Effector CD8-positive, alpha-beta T cell (primary cell): ENCODE results near the gene ISCA1.

Source experiments
- DNase-seq: peaks from one replicate; lab custom pipeline; 2025; lab: John Stamatoyannopoulos, UW

Gene ISCA1

DNA sequence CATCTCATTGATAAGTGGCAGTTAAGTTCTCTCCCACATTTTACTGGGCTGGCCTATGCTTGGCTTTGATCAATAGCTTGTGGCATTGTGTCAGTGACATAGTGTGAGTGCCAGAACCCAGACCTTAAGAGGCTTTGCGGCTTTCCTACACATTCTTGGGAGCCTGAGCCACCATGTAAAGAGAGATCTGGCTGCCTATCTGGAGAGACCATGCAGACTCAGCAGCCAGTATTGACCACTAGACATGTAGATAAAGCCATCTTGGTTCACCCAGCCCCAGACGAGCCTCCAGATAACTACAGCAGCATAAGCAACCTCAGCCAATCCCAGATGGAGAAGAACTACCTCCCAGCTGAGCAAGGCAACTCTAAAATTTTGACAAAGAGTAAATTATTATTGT is 51.5 kb downstream of the ISCA1 start:
- DNase-seq: no peak

DNA sequence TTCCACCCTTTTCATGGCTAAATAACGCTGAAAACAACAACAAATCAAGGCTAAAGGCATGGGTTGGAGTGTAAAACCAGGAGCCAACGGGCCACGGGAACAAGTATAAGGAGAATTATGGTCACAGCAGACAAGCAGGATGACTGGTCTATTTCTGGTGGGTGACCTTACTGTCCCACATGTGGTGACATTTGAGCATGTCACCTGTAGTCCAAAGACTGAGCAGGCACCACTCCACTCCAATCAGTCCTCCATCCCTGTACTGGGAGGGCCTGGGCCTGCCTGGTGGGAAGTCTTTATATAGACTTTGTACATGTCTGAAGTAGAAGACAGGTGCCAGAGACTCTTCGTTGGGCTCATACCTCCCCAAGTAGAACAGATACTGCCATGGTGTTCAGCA is 59.7 kb downstream of the ISCA1 start:
- no peak for DNase-seq

DNA sequence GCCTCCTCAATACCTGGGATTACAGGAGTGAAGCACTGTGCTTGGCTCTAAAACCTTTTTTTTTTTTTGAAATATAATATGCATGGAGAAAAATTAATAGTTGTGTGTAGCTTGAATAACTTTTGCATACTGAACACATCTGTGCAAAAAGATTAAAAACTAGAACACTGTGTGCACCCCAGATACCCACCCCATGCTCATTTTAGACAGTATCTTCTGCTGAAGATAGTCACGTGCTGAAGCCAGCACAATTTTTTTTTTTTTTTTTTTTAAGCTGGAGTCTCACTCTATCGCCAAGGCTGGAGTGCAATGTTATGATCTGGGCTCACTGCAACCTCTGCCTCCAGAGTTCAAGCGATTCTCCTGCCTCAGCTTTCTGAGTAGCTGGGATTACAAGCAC is 62.7 kb downstream of the ISCA1 start:
- no peak for DNase-seq

DNA sequence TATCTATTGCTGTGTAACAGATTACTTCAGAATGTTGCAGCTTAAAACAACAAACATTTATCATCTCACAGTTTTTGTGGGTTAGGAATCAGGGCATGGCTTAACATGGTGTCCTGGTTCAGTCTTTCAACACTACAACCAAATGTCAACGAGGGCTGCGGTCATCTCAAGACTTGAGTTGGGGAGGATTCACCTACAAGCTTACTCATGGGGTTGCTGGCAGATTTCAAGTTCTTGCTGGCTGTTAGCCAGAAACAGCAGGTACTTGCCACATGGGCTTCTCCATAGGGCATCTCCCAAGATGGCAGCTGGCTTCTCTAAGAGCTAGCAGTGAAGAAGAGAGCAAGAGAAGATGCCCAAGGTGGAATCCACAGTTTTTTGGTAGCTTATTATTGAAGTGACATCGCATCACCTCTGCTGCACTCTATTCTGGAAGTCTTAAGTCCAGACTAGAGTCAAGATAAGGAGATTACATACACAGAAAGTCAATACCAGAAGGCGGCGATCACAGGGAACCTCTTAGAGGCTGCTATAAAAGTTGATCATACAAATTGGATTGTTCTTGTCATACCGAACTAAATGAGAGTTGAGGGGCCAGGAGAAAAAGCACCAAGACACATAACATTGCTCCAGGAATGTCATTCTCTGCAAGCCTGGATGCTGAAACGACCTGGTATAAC is 65.1 kb downstream of the ISCA1 start:
- DNase-seq: no peak
